ENCODE data around the gene MAP1LC3B. TPM values are rescaled to one million over a fixed set of nuclear protein-coding genes. Genes with fewer than 3 reads are reported as not detected.

Gene MAP1LC3B
- total RNA-seq, 5 donors from 2014 or later (not counting 1 experiment from before 2014, with no cell fraction given), result 51.3 to 90.4 (median 53.3) TPM

GRCh38 chr16:87390641-87391323, 1.4 kb upstream of the MAP1LC3B start:
- Mint-ChIP-seq H3K4me3 (peak overlapping the region; percentile 79 to 82 (median 79)), H3K27ac (peak overlapping the region; percentile 92 to 95), H3K9me3 (no peaks in the 10 kb centered on the region), H3K36me3 (peaks cover 3% of the 10 kb centered on the region), H3K4me1 (peaks cover 54 to 63% (median 63%) of the 10 kb centered on the region in 3 donors), H3K27me3 (no peaks in the 10 kb centered on the region)
- CTCF ChIA-PET, result no interaction called here
- no peaks in the 10 kb centered on the region for H3K9me3 ChIP-seq
- no peak for DNase-seq
- WGBS (ENCODE audit: insufficient coverage), result 93% methylated on average over 20 of the region's 24 CpGs
- ATAC-seq (replicated peaks in 1 of 4), result no peak
- peaks cover 27 to 50% of the 10 kb centered on the region in 2 experiments for H3K4me1 ChIP-seq (ENCODE audit: control insufficient read depth in 1 of 2, extremely low read depth in 1 of 2, insufficient read depth in 2 of 2, low read length in 2 of 2)
- H3K36me3 ChIP-seq (ENCODE audit: control insufficient read depth in 2 of 2, extremely low read depth in 1 of 2, insufficient read depth in 1 of 2, low read length in 1 of 2), result peaks cover 0 to 4% of the 10 kb centered on the region in 2 donors
- POLR2A ChIA-PET, result no interaction called here
- peak overlapping the region; percentile 43 for H3K27ac ChIP-seq (ENCODE audit: low read length)
- H3K4me3 ChIP-seq (ENCODE audit: control insufficient read depth in 1 of 2, extremely low read depth in 1 of 2, low read length in 1 of 2), result no peak overlapping the region
- H3K27me3 ChIP-seq (replicated peaks in 1 of 2; ENCODE audit: control insufficient read depth in 2 of 2, extremely low read depth in 1 of 2, insufficient read depth in 2 of 2, low read length in 1 of 2), result no peaks in the 10 kb centered on the region

- H3K4me3 ChIP-seq (ENCODE audit: control insufficient read depth in 1 of 2, extremely low read depth in 1 of 2, low read length in 1 of 2), result peak overlapping the region; percentile 44 to 51
- peaks cover 27 to 50% of the 10 kb centered on the region in 2 experiments for H3K4me1 ChIP-seq (ENCODE audit: control insufficient read depth in 1 of 2, extremely low read depth in 1 of 2, insufficient read depth in 2 of 2, low read length in 2 of 2)
- Mint-ChIP-seq H3K4me1 (peaks cover 51 to 61% (median 60%) of the 10 kb centered on the region in 3 donors), H3K27me3 (no peaks in the 10 kb centered on the region), H3K36me3 (peaks cover 4% of the 10 kb centered on the region), H3K27ac (peak overlapping the region; percentile 92 to 95), H3K9me3 (no peaks in the 10 kb centered on the region), H3K4me3 (peak overlapping the region; percentile 79 to 82 (median 79))
- ATAC-seq (replicated peaks in 1 of 4), result no peak
- CTCF ChIA-PET, result no interaction called here
- H3K36me3 ChIP-seq (ENCODE audit: control insufficient read depth in 2 of 2, extremely low read depth in 1 of 2, insufficient read depth in 1 of 2, low read length in 1 of 2), result peaks cover 0 to 4% of the 10 kb centered on the region in 2 donors
- peak overlapping the region; percentile 43 for H3K27ac ChIP-seq (ENCODE audit: low read length)
- 19% methylated on average over 33 of the region's 44 CpGs for WGBS (ENCODE audit: insufficient coverage)
- POLR2A ChIA-PET, result no interaction called here
- peak in 2 of 35 experiments; percentile 7 to 20 for DNase-seq
- H3K9me3 ChIP-seq, result no peaks in the 10 kb centered on the region
- H3K27me3 ChIP-seq (replicated peaks in 1 of 2; ENCODE audit: control insufficient read depth in 2 of 2, extremely low read depth in 1 of 2, insufficient read depth in 2 of 2, low read length in 1 of 2), result no peaks in the 10 kb centered on the region
Observed at GRCh38 chr16:87391324-87391949, 699 bp upstream of the MAP1LC3B start.

- 1% methylated on average over 45 of the region's 53 CpGs for WGBS (ENCODE audit: insufficient coverage)
- peaks cover 17 to 37% of the 10 kb centered on the region in 2 experiments for H3K4me1 ChIP-seq (ENCODE audit: control insufficient read depth in 1 of 2, extremely low read depth in 1 of 2, insufficient read depth in 2 of 2, low read length in 2 of 2)
Observed at GRCh38 chr16:87392821-87393679, 914 bp downstream of the MAP1LC3B start.

GRCh38 chr16:87393680-87394055, 1.5 kb downstream of the MAP1LC3B start:
- H3K27ac Mint-ChIP-seq, result peak overlapping the region; percentile 92 to 93
- no peaks in the 10 kb centered on the region for H3K27me3 ChIP-seq (replicated peaks in 1 of 2; ENCODE audit: control insufficient read depth in 2 of 2, extremely low read depth in 1 of 2, insufficient read depth in 2 of 2, low read length in 1 of 2)
- WGBS (ENCODE audit: insufficient coverage), result 80% methylated on average over 1 of the region's 6 CpGs
- POLR2A ChIA-PET, result interaction anchor here in 1 of 2 donors (0.6 to 2.5 kb wide), 2 partner anchors 9 to 11 kb away, joined by 3 to 11 read pairs; partner anchors contain the start of gene FBXO31
- no peak for DNase-seq
- CTCF ChIA-PET, result interaction anchor here in 1 of 2 donors (0.6 to 2.3 kb wide), 7 partner anchors 9 to 76 kb away, joined by 3 to 28 read pairs (median 5); partner anchors contain the start of genes C16orf95 and FBXO31
- no peaks in the 10 kb centered on the region for H3K9me3 ChIP-seq
- peak overlapping the region; percentile 33 for H3K27ac ChIP-seq (ENCODE audit: low read length)
- H3K36me3 Mint-ChIP-seq, result peaks cover 6% of the 10 kb centered on the region
- peaks cover 0 to 8% of the 10 kb centered on the region in 2 donors for H3K36me3 ChIP-seq (ENCODE audit: control insufficient read depth in 2 of 2, extremely low read depth in 1 of 2, insufficient read depth in 1 of 2, low read length in 1 of 2)
- peaks cover 13 to 34% of the 10 kb centered on the region in 2 experiments for H3K4me1 ChIP-seq (ENCODE audit: control insufficient read depth in 1 of 2, extremely low read depth in 1 of 2, insufficient read depth in 2 of 2, low read length in 2 of 2)
- no peaks in the 10 kb centered on the region for H3K9me3 Mint-ChIP-seq
- no peaks in the 10 kb centered on the region for H3K27me3 Mint-ChIP-seq
- H3K4me1 Mint-ChIP-seq, result peaks cover 44 to 56% (median 53%) of the 10 kb centered on the region in 3 donors
- H3K4me3 Mint-ChIP-seq, result peak overlapping the region; percentile 89 to 93 (median 93)
- no peak for ATAC-seq (replicated peaks in 1 of 4)
- peak overlapping the region in 1 of 2 donors; percentile 62 for H3K4me3 ChIP-seq (ENCODE audit: control insufficient read depth in 1 of 2, extremely low read depth in 1 of 2, low read length in 1 of 2)

More at GRCh38 chr16:87392821-87393679, 914 bp downstream of the MAP1LC3B start:
- CTCF ChIA-PET, result interaction anchor here in 1 of 2 donors (0.6 to 2.3 kb wide), 3 partner anchors 10 to 76 kb away, joined by 3 to 10 read pairs (median 9); partner anchors contain the start of genes C16orf95 and FBXO31
- peak overlapping the region; percentile 33 for H3K27ac ChIP-seq (ENCODE audit: low read length)
- no peaks in the 10 kb centered on the region for H3K9me3 Mint-ChIP-seq
- peak overlapping the region; percentile 92 to 93 for H3K27ac Mint-ChIP-seq
- POLR2A ChIA-PET, result interaction anchor here (0.6 to 2.5 kb wide), 3 partner anchors 10 to 375 kb away, joined by 3 to 11 read pairs (median 3); partner anchors contain the start of gene FBXO31 (in 2 of the 2)
- H3K36me3 ChIP-seq (ENCODE audit: control insufficient read depth in 2 of 2, extremely low read depth in 1 of 2, insufficient read depth in 1 of 2, low read length in 1 of 2), result peaks cover 0 to 4% of the 10 kb centered on the region in 2 donors
- no peak for ATAC-seq (replicated peaks in 1 of 4)
- peaks cover 6% of the 10 kb centered on the region for H3K36me3 Mint-ChIP-seq
- peaks cover 45 to 56% (median 54%) of the 10 kb centered on the region in 3 donors for H3K4me1 Mint-ChIP-seq
- no peaks in the 10 kb centered on the region for H3K27me3 Mint-ChIP-seq
- H3K9me3 ChIP-seq, result no peaks in the 10 kb centered on the region
- DNase-seq, result peak in 21 of 35 experiments; percentile 9 to 51 (median 22)
- no peaks in the 10 kb centered on the region for H3K27me3 ChIP-seq (replicated peaks in 1 of 2; ENCODE audit: control insufficient read depth in 2 of 2, extremely low read depth in 1 of 2, insufficient read depth in 2 of 2, low read length in 1 of 2)
- H3K4me3 ChIP-seq (ENCODE audit: control insufficient read depth in 1 of 2, extremely low read depth in 1 of 2, low read length in 1 of 2), result peak overlapping the region; percentile 52 to 62
- peak overlapping the region; percentile 89 to 93 (median 93) for H3K4me3 Mint-ChIP-seq

- Histone ChIP-seq H3K9me3 (no peaks in the 10 kb centered on the region), H3K4me1 (ENCODE audit: control insufficient read depth in 1 of 2, extremely low read depth in 1 of 2, insufficient read depth in 2 of 2, low read length in 2 of 2) (peaks cover 10 to 34% of the 10 kb centered on the region in 2 experiments), H3K27me3 (replicated peaks in 1 of 2; ENCODE audit: control insufficient read depth in 2 of 2, extremely low read depth in 1 of 2, insufficient read depth in 2 of 2, low read length in 1 of 2) (no peaks in the 10 kb centered on the region), H3K27ac (ENCODE audit: low read length) (no peak overlapping the region), H3K4me3 (ENCODE audit: control insufficient read depth in 1 of 2, extremely low read depth in 1 of 2, low read length in 1 of 2) (no peak overlapping the region), H3K36me3 (ENCODE audit: control insufficient read depth in 2 of 2, extremely low read depth in 1 of 2, insufficient read depth in 1 of 2, low read length in 1 of 2) (peaks cover 0 to 17% of the 10 kb centered on the region in 2 donors)
- Mint-ChIP-seq H3K9me3 (no peaks in the 10 kb centered on the region), H3K36me3 (peaks cover 11% of the 10 kb centered on the region), H3K4me3 (peak overlapping the region in 2 of 3 donors; percentile 30 to 37), H3K4me1 (peaks cover 44 to 53% (median 47%) of the 10 kb centered on the region in 3 donors), H3K27me3 (no peaks in the 10 kb centered on the region), H3K27ac (no peak overlapping the region)
- DNase-seq, result no peak
- ChIA-PET POLR2A (interaction anchor here in 1 of 2 donors (0.7 kb wide), 1 partner anchor 241 kb away, joined by 3 read pairs; no protein-coding TSS in a partner anchor), CTCF (interaction anchor here (0.7 to 2.3 kb wide), 5 partner anchors 12 to 78 kb away, joined by 3 to 28 read pairs (median 5); partner anchors contain the start of genes C16orf95 (in 1 of the 2) and FBXO31 (in 1 of the 2))
- ATAC-seq (replicated peaks in 1 of 4), result no peak
- 95% methylated on average over 2 of the region's 7 CpGs for WGBS (ENCODE audit: insufficient coverage)
Observed at GRCh38 chr16:87395181-87395842, 3.2 kb downstream of the MAP1LC3B start.

Data from T-cell (primary cell).